ENCODE results near the gene VMAC. TPM values are rescaled to one million over a fixed set of nuclear protein-coding genes. Genes with fewer than 3 reads are reported as not detected.

The VMAC gene
- polyA plus RNA-seq, 3 donors: 4.4 to 4.7 (median 4.5) TPM

DNA sequence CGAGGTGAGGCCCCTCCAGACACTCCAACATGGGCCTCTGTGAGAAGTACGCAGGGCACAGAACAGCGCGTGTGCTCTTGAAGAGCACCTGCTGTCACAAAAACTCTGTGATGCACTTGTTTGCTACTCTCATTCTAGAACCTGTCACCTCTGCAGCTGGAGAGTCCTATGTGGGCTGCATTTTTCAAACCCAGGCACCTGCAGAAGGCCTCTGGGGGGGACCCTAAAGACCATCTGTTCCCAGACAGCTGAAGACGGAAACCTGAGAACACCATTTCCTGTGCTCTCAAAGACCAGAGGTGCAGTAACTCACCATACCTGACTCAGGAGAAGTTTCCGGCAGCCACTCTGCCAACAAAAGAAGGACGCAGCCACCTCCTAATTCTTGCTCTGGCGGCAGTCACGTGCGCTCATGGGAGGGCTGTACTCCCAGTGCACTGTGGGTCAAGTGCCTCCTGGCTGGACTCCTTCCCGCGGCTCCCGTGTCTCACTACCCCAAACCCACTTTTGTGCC is 45.2 kb downstream of the VMAC start:
- DNase-seq (ENCODE audit: low read depth in 3 of 3, low spot score in 2 of 3): no peak

DNA sequence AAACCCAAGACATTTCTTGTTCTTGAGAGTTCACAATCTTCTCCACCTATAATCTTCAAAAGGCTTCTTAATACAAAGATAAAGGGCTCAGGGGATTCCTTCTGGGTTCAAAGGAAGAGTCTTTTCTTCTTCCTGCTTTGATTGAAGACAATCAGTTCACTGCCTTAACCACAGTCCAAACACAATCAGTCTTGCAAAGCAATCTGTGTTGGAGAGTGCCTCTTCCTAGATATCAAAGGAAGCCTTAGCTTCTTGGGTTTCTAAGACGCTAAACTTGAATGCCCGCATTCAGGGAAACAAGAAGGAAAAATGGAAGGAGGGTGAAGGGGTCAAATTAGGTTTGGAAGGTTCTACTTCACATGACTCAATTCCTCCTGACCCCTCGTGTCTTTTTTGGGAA is 46.1 kb downstream of the VMAC start:
- DNase-seq (ENCODE audit: low read depth in 3 of 3, low spot score in 2 of 3): no peak

DNA sequence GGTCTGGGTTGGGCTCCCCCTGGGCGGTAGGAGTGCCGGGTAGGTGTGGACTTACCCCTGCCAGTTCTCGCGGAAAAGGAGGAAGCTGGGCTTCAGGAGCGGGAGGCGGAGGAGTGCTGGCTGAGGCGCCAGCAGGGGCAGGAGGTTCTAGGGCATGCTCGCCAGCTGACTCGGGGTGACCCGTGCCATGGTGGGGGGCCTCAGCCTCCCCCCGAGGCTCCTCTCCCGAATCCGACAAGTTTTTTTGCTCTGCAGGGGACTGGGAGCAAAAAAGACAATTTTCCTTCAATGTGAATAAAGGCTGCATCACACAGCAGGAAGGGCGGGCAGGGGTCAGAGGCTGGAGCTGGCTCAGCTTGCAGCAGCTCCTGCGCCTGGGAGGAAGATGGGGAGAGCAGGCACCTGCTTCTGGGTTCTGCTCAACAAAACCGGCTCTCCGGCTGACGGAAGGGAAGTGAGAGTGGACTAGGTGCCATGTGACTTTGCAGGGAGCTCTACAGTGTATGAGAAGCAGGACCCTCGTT is 46.7 kb downstream of the VMAC start:
- DNase-seq (ENCODE audit: low read depth in 3 of 3, low spot score in 2 of 3): no peak

DNA sequence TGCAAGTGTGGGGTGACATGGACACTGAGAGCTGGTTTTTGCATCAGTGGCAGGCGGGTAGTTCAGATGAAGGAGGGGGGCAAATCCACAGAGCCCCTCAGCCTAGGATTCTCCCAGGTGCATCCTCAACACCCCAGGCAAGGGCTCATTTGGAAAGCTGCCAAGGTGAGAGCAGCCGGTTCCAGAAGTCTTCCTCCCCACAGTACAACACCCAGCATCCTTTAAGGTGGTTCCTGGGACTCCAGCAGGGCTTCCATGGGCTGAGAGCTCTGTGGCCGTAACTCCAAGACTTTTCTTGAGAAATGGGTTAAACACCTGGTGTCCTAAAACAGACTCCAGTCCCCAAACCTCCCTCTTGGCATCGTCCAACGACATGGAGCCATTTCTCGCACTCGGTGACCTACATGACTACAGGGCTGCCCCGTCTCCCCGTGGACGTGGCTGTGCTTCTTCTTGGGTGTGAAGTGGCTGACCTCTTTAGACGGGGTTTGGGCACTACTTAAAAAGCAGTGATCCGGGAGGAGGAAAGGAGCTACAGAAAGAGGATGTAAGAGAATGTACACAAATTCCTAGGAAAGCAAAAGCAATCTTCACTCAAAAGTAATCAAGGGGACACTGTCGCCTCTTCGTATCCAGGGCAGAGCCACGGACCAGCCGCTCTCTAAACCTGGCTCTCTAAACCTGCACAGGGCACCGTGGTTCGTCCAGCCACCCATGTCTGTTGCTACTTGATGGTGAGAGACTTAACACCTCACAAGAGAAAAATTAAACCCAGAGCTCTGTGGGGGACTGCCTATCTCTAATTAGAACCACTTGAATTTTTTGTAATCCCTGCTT is 47.7 kb downstream of the VMAC start:
- no peak for DNase-seq (ENCODE audit: low read depth in 3 of 3, low spot score in 2 of 3)

DNA sequence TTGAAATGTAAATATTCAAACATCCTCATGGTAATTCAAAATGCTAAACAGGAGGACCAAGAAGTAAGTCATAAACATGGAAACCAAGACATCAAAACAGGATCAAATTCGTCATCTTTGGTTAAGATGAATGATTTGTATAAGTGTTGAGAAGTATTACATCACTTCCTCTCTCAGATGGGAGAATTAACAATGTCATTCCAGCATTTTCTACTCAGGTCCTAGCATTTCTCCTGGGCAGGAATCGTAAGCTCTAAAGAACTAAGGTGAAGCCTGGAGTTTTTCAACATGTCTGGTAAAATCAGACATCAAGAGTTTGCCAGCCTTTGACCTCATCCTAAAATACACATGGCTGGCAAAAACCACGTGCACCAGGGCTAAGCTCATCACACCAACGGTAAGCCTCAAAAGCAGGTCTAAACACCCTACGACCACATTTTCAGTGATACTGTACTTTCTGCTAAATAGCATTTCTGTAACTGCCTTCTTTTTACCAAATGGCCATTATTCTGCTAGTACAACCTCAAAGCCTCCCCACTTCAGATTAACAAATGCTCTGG is 48.4 kb downstream of the VMAC start:
- DNase-seq (ENCODE audit: low read depth in 3 of 3, low spot score in 2 of 3): no peak

DNA sequence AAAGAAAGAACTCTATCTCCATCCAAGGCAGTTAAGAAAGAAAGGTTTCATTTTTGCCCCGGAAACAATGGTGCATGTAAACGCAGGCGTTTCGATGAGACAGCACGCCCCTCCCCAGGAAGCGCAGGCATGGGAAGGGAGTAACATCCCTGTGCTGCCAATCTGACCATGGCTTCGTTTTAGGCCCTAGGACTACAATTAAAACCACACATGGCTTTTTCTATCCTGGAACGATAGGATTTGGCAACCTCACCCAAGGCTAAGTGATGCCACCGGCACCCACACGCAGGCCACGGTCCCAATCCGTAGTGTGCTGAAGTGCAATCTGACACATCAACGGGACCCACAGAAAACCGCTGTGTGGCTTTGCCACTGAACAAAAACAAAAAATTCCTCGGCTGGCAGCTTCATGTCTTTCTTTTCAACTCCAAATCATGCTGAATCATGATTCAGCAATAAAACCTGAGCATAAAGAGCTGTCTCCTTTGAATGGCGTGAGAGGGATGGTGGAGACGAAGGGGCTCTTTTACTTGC is 49.1 kb downstream of the VMAC start:
- DNase-seq (ENCODE audit: low read depth in 3 of 3, low spot score in 2 of 3): no peak

DNA sequence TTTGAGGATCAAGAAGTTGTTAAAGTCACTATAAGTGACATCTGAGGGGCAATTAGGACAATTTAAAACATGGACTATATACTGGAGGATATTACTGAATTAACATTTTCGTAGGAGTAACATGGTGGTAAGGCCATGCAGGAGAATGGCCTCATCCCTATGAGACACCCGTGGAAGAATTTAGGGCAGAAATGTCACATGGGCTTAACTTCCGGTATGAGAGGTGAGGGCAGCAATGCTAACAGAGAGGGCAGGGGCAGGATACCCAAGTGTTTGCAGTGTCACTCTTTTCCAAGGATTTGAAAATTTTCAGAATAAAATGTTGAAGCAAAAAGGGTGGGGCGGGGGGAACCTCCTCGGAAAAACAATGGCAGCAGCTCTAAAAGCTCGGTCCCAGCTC is 49.6 kb downstream of the VMAC start:
- no peak for DNase-seq (ENCODE audit: low read depth in 3 of 3, low spot score in 2 of 3)

DNA sequence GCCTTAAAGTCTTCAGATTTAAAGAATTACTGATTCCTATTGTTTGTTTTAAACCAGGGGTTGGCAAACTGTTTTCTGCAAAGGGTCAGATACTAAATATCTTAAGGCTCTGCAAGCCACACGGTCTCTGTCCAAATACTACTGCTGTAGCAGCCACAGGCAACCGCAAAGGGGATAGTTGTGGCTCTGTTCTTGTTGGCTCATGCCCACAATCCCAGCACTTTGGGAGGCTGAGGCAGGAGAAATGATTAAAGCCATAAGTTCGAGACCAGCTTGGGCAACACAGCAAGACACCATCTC is 50.9 kb downstream of the VMAC start:
- no peak for DNase-seq (ENCODE audit: low read depth in 3 of 3, low spot score in 2 of 3)

DNA sequence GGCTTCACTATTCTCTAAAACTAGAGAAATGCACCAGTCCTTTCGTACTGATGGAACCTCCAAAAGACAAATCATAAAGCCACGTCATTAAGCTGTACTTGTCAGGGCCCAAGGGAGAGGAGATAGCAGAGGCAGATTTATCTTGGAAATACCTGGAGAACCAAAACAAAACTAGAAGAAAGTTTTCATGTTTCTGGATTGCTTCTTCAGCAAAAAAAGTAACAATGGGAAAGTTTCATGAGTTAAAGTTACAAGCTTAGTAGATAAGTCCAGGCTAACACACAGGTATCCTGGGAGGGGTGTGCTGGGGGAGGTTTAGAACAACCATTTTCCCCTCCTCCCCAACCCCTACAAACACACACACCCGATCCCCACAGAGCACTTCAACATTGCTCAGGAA is 51.7 kb downstream of the VMAC start:
- DNase-seq (ENCODE audit: low read depth in 3 of 3, low spot score in 2 of 3): no peak

DNA sequence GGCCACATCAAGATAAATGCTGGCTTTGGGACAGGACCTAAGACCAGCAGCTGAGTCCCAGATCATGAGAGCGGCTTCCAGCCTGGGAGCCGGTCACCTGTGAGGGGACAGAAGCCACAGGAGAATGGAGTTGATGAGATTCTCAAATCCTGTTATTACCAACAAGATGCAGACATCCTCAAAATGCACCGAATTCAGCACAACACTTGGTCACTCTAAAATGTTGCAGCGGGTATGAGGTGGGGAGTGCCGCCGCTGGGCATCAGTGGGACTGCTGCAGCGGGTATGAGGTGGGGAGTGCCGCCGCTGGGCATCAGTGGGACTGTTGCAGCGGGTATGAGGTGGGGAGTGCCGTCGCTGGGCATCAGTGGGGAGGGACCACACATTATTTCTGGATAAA is 52.1 kb downstream of the VMAC start:
- DNase-seq (ENCODE audit: low read depth in 3 of 3, low spot score in 2 of 3): no peak

DNA sequence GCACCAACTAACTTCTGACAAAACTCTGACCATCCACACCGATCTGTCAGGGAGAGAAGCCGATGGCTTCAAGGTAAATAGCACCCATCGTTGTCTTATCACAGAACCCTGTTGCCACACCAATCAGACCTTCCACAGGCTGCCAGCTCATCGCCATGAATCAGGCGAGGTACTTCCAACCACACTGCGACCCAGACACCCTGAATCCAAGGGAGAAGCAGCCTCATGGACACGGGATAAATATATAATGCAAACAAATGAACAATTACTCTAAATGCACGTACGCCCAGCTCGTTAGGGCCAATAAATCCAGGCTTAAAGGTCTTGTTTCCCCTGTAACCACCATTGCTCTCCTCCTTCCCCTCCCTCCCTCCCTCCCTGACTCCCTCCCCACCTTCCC is 52.5 kb downstream of the VMAC start:
- DNase-seq (ENCODE audit: low read depth in 3 of 3, low spot score in 2 of 3): no peak

DNA sequence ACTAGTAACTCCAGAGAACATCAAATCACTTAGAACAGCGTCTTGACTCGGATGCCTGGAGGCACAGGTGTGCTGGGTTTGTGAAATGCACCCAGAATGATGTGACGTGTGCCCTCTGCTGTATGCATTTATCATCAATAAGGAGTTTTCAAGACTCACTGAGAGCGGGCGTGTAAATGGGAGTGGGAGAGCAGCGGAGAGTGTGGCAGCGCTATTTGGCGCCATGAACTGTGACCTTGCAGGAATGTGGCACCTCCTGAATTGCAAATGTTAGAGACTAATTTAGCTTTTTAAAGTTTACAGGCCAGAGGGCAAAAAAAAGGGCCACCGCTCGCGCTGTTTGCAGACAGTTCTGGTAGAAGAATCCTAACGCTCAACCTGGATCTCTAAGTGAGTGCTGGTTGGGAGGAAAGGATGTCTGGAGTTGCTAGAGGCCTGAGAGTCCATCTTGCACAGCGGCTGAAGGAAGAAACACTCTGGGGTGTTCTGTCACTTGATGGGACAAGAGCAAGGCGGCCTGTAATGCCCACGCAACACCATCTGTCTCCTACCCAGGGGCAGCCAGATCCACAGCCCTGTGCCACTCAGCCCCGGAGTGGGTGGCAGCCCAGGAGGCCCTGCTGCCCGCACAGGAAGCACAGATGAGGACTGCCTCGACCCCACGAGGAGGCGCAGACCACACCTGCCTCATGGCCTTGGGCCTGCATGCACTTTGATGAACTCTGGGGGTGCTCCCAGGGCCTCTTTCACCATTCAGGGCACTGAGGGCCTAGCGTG is 53.6 kb downstream of the VMAC start:
- no peak for DNase-seq (ENCODE audit: low read depth in 3 of 3, low spot score in 2 of 3)

DNA sequence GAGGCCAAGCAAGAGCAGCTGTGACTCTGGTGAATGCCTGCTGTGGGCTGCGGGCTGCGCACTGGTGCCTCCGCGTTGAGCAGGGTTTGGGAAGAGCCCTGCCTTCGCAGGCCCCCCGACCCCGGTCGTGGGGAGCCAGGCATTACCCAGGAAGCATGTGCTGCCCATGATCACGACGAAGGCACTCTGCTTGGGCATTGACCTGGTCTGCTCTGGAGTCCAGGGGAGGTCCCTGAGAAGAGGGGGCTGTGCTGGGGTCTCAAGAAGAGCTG is 54.1 kb downstream of the VMAC start:
- DNase-seq (ENCODE audit: low read depth in 3 of 3, low spot score in 2 of 3): no peak

DNA sequence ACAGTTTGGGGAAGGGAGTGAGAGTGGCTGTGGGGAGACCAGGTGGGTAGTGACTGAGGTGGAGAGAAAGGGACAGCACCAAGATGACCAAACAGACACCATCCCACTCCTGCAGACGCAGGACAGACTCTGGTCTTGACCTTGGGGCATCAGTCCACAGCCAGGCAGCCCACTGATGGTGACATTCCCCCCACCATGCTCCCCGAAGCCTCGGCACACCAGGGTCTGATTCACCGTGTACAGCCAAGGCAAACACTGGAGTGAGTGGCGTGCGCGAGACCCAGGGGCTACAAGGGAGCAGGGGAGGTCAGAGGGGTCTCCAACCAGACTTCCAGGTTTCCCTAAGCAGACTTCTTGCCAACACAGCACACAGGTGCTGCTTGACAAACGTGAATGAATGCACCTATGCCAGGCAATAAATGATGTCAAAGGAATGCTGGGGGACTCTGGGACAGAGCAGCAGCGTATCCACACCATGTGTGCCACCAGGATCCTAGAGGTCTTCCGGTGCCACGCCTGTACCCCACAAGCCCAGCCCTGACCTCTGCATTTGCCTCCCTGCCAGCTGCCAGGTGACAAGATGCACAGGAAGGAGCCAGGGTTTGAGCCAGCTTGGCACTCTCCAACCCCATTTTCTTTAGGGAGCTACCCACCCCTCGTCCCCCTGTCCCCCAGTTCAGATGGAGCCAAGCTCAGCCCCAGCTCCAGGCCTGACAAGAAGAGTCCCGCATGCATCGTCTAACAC is 54.8 kb downstream of the VMAC start:
- no peak for DNase-seq (ENCODE audit: low read depth in 3 of 3, low spot score in 2 of 3)

Other genes with a start within 250 kb of the VMAC start
- 10 to 100 TPM; 26.2 to 35.6 (median 27.7) TPM for gene MICOS13, start 224.4 kb upstream of the VMAC start, polyA plus RNA-seq (ENCODE audit: insufficient read length in 3 of 3)
- gene HSD11B1L, start 223.8 kb upstream of the VMAC start, polyA plus RNA-seq (ENCODE audit: insufficient read length in 3 of 3): 10 to 100 TPM in 1 of 3 donors, 1 to 10 TPM in 2; 6.8 to 10.2 (median 8.0) TPM
- 100 to 1,000 TPM; 492 to 592 (median 586) TPM for gene RPL36, start 214.6 kb upstream of the VMAC start, polyA plus RNA-seq (ENCODE audit: insufficient read length in 3 of 3)
- gene LONP1, start 184.7 kb upstream of the VMAC start, polyA plus RNA-seq (ENCODE audit: insufficient read length in 3 of 3): 10 to 100 TPM; 46.5 to 50.4 (median 47.9) TPM
- gene CATSPERD, start 184.2 kb upstream of the VMAC start, polyA plus RNA-seq (ENCODE audit: insufficient read length in 3 of 3): not detected
- 1 to 10 TPM; 1.2 to 1.8 (median 1.3) TPM for gene PRR22, start 120.1 kb upstream of the VMAC start, polyA plus RNA-seq (ENCODE audit: insufficient read length in 3 of 3)
- gene DUS3L, start 113.7 kb upstream of the VMAC start, polyA plus RNA-seq (ENCODE audit: insufficient read length in 3 of 3): 10 to 100 TPM; 18.4 to 22.1 (median 20.9) TPM
- gene NRTN, start 99.8 kb upstream of the VMAC start, polyA plus RNA-seq (ENCODE audit: insufficient read length in 3 of 3): 1 to 10 TPM; 1.8 to 2.2 (median 2.0) TPM
- 10 to 100 TPM in 1 of 3 donors, 1 to 10 TPM in 2; 6.2 to 10.6 (median 8.9) TPM for gene FUT6, start 65.2 kb upstream of the VMAC start, polyA plus RNA-seq (ENCODE audit: insufficient read length in 3 of 3)
- gene FUT3, start 53.4 kb upstream of the VMAC start, polyA plus RNA-seq (ENCODE audit: insufficient read length in 3 of 3): under 1 TPM; 0.26 to 0.64 (median 0.40) TPM
- under 1 TPM in 2 of 3 donors, not detected in 1; 0.11 to 0.17 TPM for gene FUT5, start 34.3 kb upstream of the VMAC start, polyA plus RNA-seq (ENCODE audit: insufficient read length in 3 of 3)
- gene NDUFA11, start 1.1 kb upstream of the VMAC start, polyA plus RNA-seq (ENCODE audit: insufficient read length in 3 of 3): 100 to 1,000 TPM; 123 to 160 (median 138) TPM
- 10 to 100 TPM; 15.6 to 28.0 (median 23.4) TPM for gene CAPS, start 9.4 kb downstream of the VMAC start, polyA plus RNA-seq (ENCODE audit: insufficient read length in 3 of 3)
- 10 to 100 TPM; 54.4 to 66.9 (median 63.4) TPM for gene RANBP3, start 73.3 kb downstream of the VMAC start, polyA plus RNA-seq (ENCODE audit: insufficient read length in 3 of 3)
- gene RFX2, start 205.6 kb downstream of the VMAC start, polyA plus RNA-seq (ENCODE audit: insufficient read length in 3 of 3): 1 to 10 TPM; 5.8 to 7.8 (median 7.1) TPM
- 1 to 10 TPM in 1 of 3 donors, under 1 TPM in 2; 0.74 to 1.3 (median 0.78) TPM for gene ACSBG2, start 230.8 kb downstream of the VMAC start, polyA plus RNA-seq (ENCODE audit: insufficient read length in 3 of 3)

All from right renal cortex interstitium (tissue), 3 donors.